Fibroblast of lung (primary cell): ENCODE results near the gene COL10A1. TPM values are rescaled to one million over a fixed set of nuclear protein-coding genes. Genes with fewer than 3 reads are reported as not detected.

Source experiments
- DNase-seq, 2 donors: peaks; one replicate each; pipeline versions ENCODE4 v3.0.0 to v3.0.0-alpha.2; 2010; ENCODE audit warnings: low read depth in 2 of 2
- H2AFZ ChIP-seq: 2 replicates; pipeline ENCODE4 v1.5.1; 2012; ENCODE audit warnings: low read length, control low read depth, inconsistent platforms
- H3K27ac ChIP-seq: 2 replicates; pipeline ENCODE4 v1.5.1; 2011; ENCODE audit warnings: low read length, control low read depth; ENCODE audit not compliant: insufficient read depth
- H3K27me3 ChIP-seq: 2 replicates; pipeline ENCODE4 v1.5.1; 2011; ENCODE audit warnings: mild to moderate bottlenecking, low read length; ENCODE audit not compliant: control insufficient read depth, insufficient read depth
- H3K36me3 ChIP-seq: 2 replicates; pipeline ENCODE4 v1.5.1; 2011; ENCODE audit warnings: low read length; ENCODE audit not compliant: control insufficient read depth, insufficient read depth
- H3K4me1 ChIP-seq: 2 replicates; pipeline ENCODE4 v1.5.1; 2011; ENCODE audit warnings: low read length; ENCODE audit not compliant: control insufficient read depth, insufficient read depth; ENCODE audit errors: extremely low read depth
- H3K4me2 ChIP-seq: 2 replicates; pipeline ENCODE4 v1.5.1; 2011; ENCODE audit warnings: low read length, control low read depth; ENCODE audit not compliant: insufficient read depth; ENCODE audit errors: extremely low read depth
- H3K4me3 ChIP-seq, 4 experiments: fragments of 200-600 bp in 1 of 4; sonication (generic) in 1 of 4; replicated peaks in 1 of 4; 2 replicates each; pipeline ENCODE4 v1.5.1; 2011 to 2016; ENCODE audit warnings: low read length in 4 of 4, low read depth in 3 of 4, mild to moderate bottlenecking in 3 of 4, control low read depth in 2 of 4, inconsistent platforms in 1 of 4, mixed read lengths in 1 of 4; ENCODE audit not compliant: insufficient read depth in 1 of 4; ENCODE audit errors: control extremely low read depth in 1 of 4
- H3K79me2 ChIP-seq: 2 replicates; pipeline ENCODE4 v1.5.1; 2012; ENCODE audit warnings: mild to moderate bottlenecking, low read length, inconsistent platforms; ENCODE audit not compliant: control insufficient read depth, insufficient read depth
- H3K9ac ChIP-seq: 2 replicates; pipeline ENCODE4 v1.5.1; 2011; ENCODE audit warnings: mild to moderate bottlenecking, low read length, control low read depth; ENCODE audit not compliant: insufficient read depth
- H3K9me3 ChIP-seq: 2 replicates; pipeline ENCODE4 v1.5.1; 2012; ENCODE audit warnings: low read depth, low read length; ENCODE audit not compliant: control insufficient read depth, insufficient read depth
- H4K20me1 ChIP-seq: 2 replicates; pipeline ENCODE4 v1.5.1; 2011; ENCODE audit warnings: low read length; ENCODE audit not compliant: control insufficient read depth, insufficient read depth; ENCODE audit errors: extremely low read depth
- CTCF ChIP-seq, 2 donors: IDR thresholded peaks in 1 of 2; conservative IDR thresholded peaks in 1 of 2; 1 replicate in 1 of 2; 2 replicates in 1 of 2; pipeline ENCODE4 v1.5.1; 2011 to 2012; ENCODE audit warnings: low read length in 2 of 2, control low read depth in 1 of 2, inconsistent platforms in 1 of 2, low read depth in 1 of 2, mild to moderate bottlenecking in 1 of 2
- EZH2 ChIP-seq: IDR thresholded peaks from 2 replicates; pipeline ENCODE4 v1.5.1; 2012; ENCODE audit warnings: low read length, control low read depth, mild to moderate bottlenecking; ENCODE audit errors: missing control alignments
- polyA plus RNA-seq, 2 donors: library from polyadenylated mRNA; depleted of rRNA in 1 of 2; stranded (reverse) in 1 of 2; unstranded in 1 of 2; fragments of >200 nt; gene quantifications; 2 replicates each; pipeline ENCODE4 v1.2.1, GENCODE V29; 2011 to 2012; ENCODE audit warnings: missing spikeins in 1 of 2
- total RNA-seq: library from RNA; depleted of rRNA; stranded (reverse); fragments of >200 nt; gene quantifications from 2 replicates; pipeline ENCODE4 v1.2.1, GENCODE V29; 2014

COL10A1 gene
- total and polyA plus RNA-seq, 2 donors (not counting 1 experiment from before 2014, with no cell fraction given) = 17.3 to 40.1 TPM

- H3K27me3 ChIP-seq = no peaks in the 10 kb centered on the region
- no peaks in the 10 kb centered on the region for H3K36me3 ChIP-seq
- H3K9ac ChIP-seq = no peak overlapping the region
- no peak for DNase-seq
- H3K9me3 ChIP-seq = no peaks in the 10 kb centered on the region
- TF ChIP-seq EZH2 = no peak
- TF ChIP-seq CTCF (conservative IDR thresholded peaks at IDR 0.05 in 1 of 2, IDR thresholded peaks at IDR 0.05 in 1 of 2; ENCODE audit: low read depth in 1 of 2, low read length in 2 of 2) = no peak
- H3K4me3 ChIP-seq = no peak overlapping the region
- H3K4me2 ChIP-seq = no peak overlapping the region
- H3K4me1 ChIP-seq = no peaks in the 10 kb centered on the region
- H3K79me2 ChIP-seq = no peaks in the 10 kb centered on the region
- H4K20me1 ChIP-seq = no peaks in the 10 kb centered on the region
- H3K27ac ChIP-seq = no peak overlapping the region
- no peak overlapping the region for H2AFZ ChIP-seq
These were observed 29.0 kb upstream of the COL10A1 start for GRCh38 chr6:116154887-116155286.

DNA sequence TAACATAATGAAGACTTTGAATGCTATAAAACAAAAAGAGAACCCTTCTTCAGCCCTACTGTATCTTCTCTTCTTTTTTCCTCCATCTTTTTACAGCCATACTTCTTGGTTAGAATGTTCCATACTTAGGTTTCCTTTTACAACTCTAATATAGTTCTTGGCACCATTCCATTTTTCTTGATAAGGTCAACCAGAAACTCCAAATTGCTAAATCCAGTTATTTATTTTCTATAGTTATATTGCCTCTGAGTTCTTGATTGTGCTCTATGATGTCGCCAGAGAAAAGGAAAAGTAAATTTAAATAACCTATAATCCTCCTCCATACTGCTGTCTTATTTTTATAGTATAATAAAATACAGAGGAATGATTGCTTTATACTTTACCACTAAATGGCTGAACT is 26.7 kb upstream of the COL10A1 start:
- DNase-seq = peak in 1 of 2 donors; percentile 6
- H3K79me2 ChIP-seq = no peaks in the 10 kb centered on the region

GRCh38 chr6:116145803-116146675 is 20.1 kb upstream of the COL10A1 start:
- H3K27ac ChIP-seq = no peak overlapping the region

More for the DNA sequence above, 26.7 kb upstream of the COL10A1 start:
- H3K9ac ChIP-seq = no peak overlapping the region
- no peak overlapping the region for H3K4me2 ChIP-seq
- no peak overlapping the region for H3K4me3 ChIP-seq
- no peaks in the 10 kb centered on the region for H4K20me1 ChIP-seq
- no peaks in the 10 kb centered on the region for H3K4me1 ChIP-seq
- no peaks in the 10 kb centered on the region for H3K27me3 ChIP-seq
- no peak overlapping the region for H3K27ac ChIP-seq
- TF ChIP-seq EZH2 (no peak), CTCF (conservative IDR thresholded peaks at IDR 0.05 in 1 of 2, IDR thresholded peaks at IDR 0.05 in 1 of 2; ENCODE audit: low read depth in 1 of 2, low read length in 2 of 2) (no peak)
- no peaks in the 10 kb centered on the region for H3K36me3 ChIP-seq
- H2AFZ ChIP-seq = no peak overlapping the region
- H3K9me3 ChIP-seq = no peaks in the 10 kb centered on the region

More at GRCh38 chr6:116145803-116146675, 20.1 kb upstream of the COL10A1 start:
- Histone ChIP-seq H4K20me1 (no peaks in the 10 kb centered on the region), H3K27me3 (no peaks in the 10 kb centered on the region), H3K9ac (no peak overlapping the region), H3K79me2 (no peaks in the 10 kb centered on the region), H3K9me3 (no peaks in the 10 kb centered on the region), H3K4me1 (peaks cover 2% of the 10 kb centered on the region), H3K4me2 (no peak overlapping the region), H3K36me3 (no peaks in the 10 kb centered on the region), H2AFZ (no peak overlapping the region), H3K4me3 (no peak overlapping the region)
- peak in 1 of 2 donors; percentile 50 for DNase-seq
- TF ChIP-seq EZH2 (no peak), CTCF (conservative IDR thresholded peaks at IDR 0.05 in 1 of 2, IDR thresholded peaks at IDR 0.05 in 1 of 2; ENCODE audit: low read depth in 1 of 2, low read length in 2 of 2) (no peak)
